K562 (cell line): Measurements from ENCODE around the gene FTO. TPM values are rescaled to one million over a fixed set of nuclear protein-coding genes. Genes with fewer than 3 reads are reported as not detected.

ENCODE experiments used
- ATAC-seq: fragments of 200-7000 bp; cut with Tn5 transposase; 3 replicates; pipeline ENCODE4 v1.9.1; 2020; ENCODE audit warnings: moderate library complexity
- BruUV-seq: library from RNA; stranded (reverse); fragments of 400-500 nt; replicated peaks from 2 replicates; lab custom pipeline; 2021; lab: Mats Ljungman, UMichigan
- CTCF ChIA-PET: fragments of 300-600 bp; formaldehyde crosslinking; extraction: SDS; loops from one replicate; lab custom pipeline; 2021; ENCODE audit warnings: low intra/inter-chr PET ratio; lab: Yijun Ruan, JAX
- POLR2A ChIA-PET: fragments of 300-600, 350-650 bp; sonication (Branson Sonifier 250); formaldehyde crosslinking; extraction: SDS; loops from one replicate; lab custom pipeline; 2021; ENCODE audit warnings: antibody characterized with exemption, inconsistent platforms; lab: Yijun Ruan, JAX
- DNase-seq, 4 experiments: peaks; one replicate each; pipeline versions ENCODE4 v3.0.0 to v3.0.0-alpha.2; 2011 to 2018; ENCODE audit warnings: low spot score in 3 of 4, mixed read lengths in 3 of 4; ENCODE audit errors: extremely low read depth in 1 of 4
- FAIRE-seq: peaks from 2 replicates; lab custom pipeline; 2011; peaks lifted over from hg19 to GRCh38; lab: Jason Lieb, UNC
- H2AFZ ChIP-seq: 2 replicates; pipeline ENCODE4 v1.6.0; 2011; ENCODE audit warnings: low read depth, low read length, control low read depth, inconsistent platforms
- H3K27ac ChIP-seq: fragments of 200-600 bp; 3 replicates; pipeline ENCODE4 v1.8.0; 2011; ENCODE audit warnings: low read depth, mild to moderate bottlenecking, control low read depth, inconsistent platforms, low read length, moderate library complexity, mixed read lengths; ENCODE audit errors: extremely low read depth
- H3K27me3 ChIP-seq, 2 experiments: fragments of 300-600 bp in 1 of 2; 2 replicates in 1 of 2; 3 replicates in 1 of 2; pipeline versions ENCODE4 v1.6.0 to v1.8.0; 2011; ENCODE audit warnings: inconsistent platforms in 2 of 2, low read length in 2 of 2, mild to moderate bottlenecking in 1 of 2, mixed read lengths in 1 of 2, moderate library complexity in 1 of 2; ENCODE audit not compliant: control insufficient read depth in 2 of 2, insufficient read depth in 2 of 2
- H3K36me3 ChIP-seq: fragments of 300-600 bp; 3 replicates; pipeline ENCODE4 v1.8.0; 2011; ENCODE audit warnings: mild to moderate bottlenecking, low read length, inconsistent platforms; ENCODE audit not compliant: control insufficient read depth, insufficient read depth
- H3K4me1 ChIP-seq, 2 experiments: fragments of 200-600 bp in 1 of 2; replicated peaks in 1 of 2; 2 replicates in 1 of 2; 3 replicates in 1 of 2; pipeline versions ENCODE4 v1.5.1 to v1.8.0; 2011; ENCODE audit warnings: inconsistent platforms in 2 of 2, low read length in 2 of 2, mild to moderate bottlenecking in 1 of 2, mixed read lengths in 1 of 2, moderate library complexity in 1 of 2; ENCODE audit not compliant: control insufficient read depth in 2 of 2, insufficient read depth in 2 of 2
- H3K4me2 ChIP-seq: 2 replicates; pipeline ENCODE4 v1.6.1; 2011; ENCODE audit warnings: low read length, control low read depth, inconsistent platforms, mixed read lengths; ENCODE audit not compliant: insufficient read depth
- H3K4me3 ChIP-seq: fragments of 200-600 bp; sonication (generic), shearing (Covaris generic); 2 replicates; pipeline ENCODE4 v1.5.1; 2016; ENCODE audit warnings: control low read depth, inconsistent platforms
- H3K79me2 ChIP-seq: fragments of 200-600 bp; 3 replicates; pipeline ENCODE4 v1.8.0; 2011; ENCODE audit warnings: low read length, inconsistent platforms; ENCODE audit not compliant: control insufficient read depth, insufficient read depth
- H3K9ac ChIP-seq, 2 experiments: 2 replicates each; pipeline versions ENCODE4 v1.6.0 to v1.6.1; 2011; ENCODE audit warnings: low read depth in 2 of 2, low read length in 2 of 2, control low read depth in 1 of 2, inconsistent platforms in 1 of 2, mild to moderate bottlenecking in 1 of 2, mixed read lengths in 1 of 2; ENCODE audit not compliant: insufficient read depth in 1 of 2
- H3K9me1 ChIP-seq: one replicate; pipeline ENCODE4 v1.6.0; 2011; ENCODE audit warnings: inconsistent platforms, mild to moderate bottlenecking, low read length, moderate library complexity; ENCODE audit not compliant: control insufficient read depth, insufficient read depth
- H3K9me3 ChIP-seq: replicated peaks from 2 replicates; pipeline ENCODE4 v1.5.1; 2011; ENCODE audit warnings: low read depth, low read length, inconsistent platforms; ENCODE audit not compliant: control insufficient read depth, insufficient read depth
- H4K20me1 ChIP-seq: replicated peaks from 2 replicates; pipeline ENCODE4 v1.6.1; 2011; ENCODE audit warnings: low read length, inconsistent platforms, mixed read lengths; ENCODE audit not compliant: control insufficient read depth, insufficient read depth
- ATF7 ChIP-seq: fragments of 450-650 bp; IDR thresholded peaks from 2 replicates; pipeline ENCODE4 v1.7.1; 2014; ENCODE audit warnings: mild to moderate bottlenecking, moderate library complexity
- CTCF ChIP-seq, 3 experiments: IDR thresholded peaks in 2 of 3; conservative IDR thresholded peaks in 1 of 3; 2 replicates each; pipeline ENCODE4 v1.5.1; 2011 to 2012; ENCODE audit warnings: low read length in 3 of 3, mild to moderate bottlenecking in 3 of 3, control low read depth in 2 of 3, improper control_type of control experiment in 1 of 3, inconsistent platforms in 1 of 3, low read depth in 1 of 3, mixed read lengths in 1 of 3, moderate library complexity in 1 of 3; ENCODE audit not compliant: insufficient read depth in 2 of 3
- HDAC2 ChIP-seq: fragments of 450-650 bp; IDR thresholded peaks from 2 replicates; pipeline ENCODE4 v1.6.1; 2016; ENCODE audit warnings: mild to moderate bottlenecking
- HOXB6 ChIP-seq: fragments of 250-450 bp; sonication (Bioruptor Pico); IDR thresholded peaks from 2 replicates; pipeline ENCODE4 v1.5.1; 2022; ENCODE audit warnings: mild to moderate bottlenecking, borderline replicate concordance
- ILK ChIP-seq: fragments of 450-650 bp; IDR thresholded peaks from 2 replicates; pipeline ENCODE4 v1.6.1; 2016; ENCODE audit warnings: missing genetic modification characterization, low read depth, mild to moderate bottlenecking, missing compliant biosample characterization, moderate library complexity, borderline replicate concordance
- REST ChIP-seq, 2 experiments: fragments of 450-650 bp; formaldehyde crosslinking in 1 of 2; IDR thresholded peaks; 2 replicates each; pipeline versions ENCODE4 v1.4.0 to v1.6.1; 2014 to 2020; ENCODE audit warnings: mild to moderate bottlenecking in 2 of 2, borderline replicate concordance in 1 of 2, low read depth in 1 of 2
- RFX1 ChIP-seq: fragments of 450-650 bp; IDR thresholded peaks from 2 replicates; pipeline ENCODE4 v1.6.1; 2016; ENCODE audit warnings: mild to moderate bottlenecking, moderate library complexity
- SMC3 ChIP-seq: conservative IDR thresholded peaks from 2 replicates; pipeline ENCODE4 v1.6.1; 2011; ENCODE audit warnings: low read depth, low read length, improper control_type of control experiment; ENCODE audit not compliant: insufficient read depth
- TCF3 ChIP-seq: sonication (generic); formaldehyde crosslinking; IDR thresholded peaks from 2 replicates; pipeline ENCODE4 v1.4.0; 2020; ENCODE audit warnings: mild to moderate bottlenecking, missing genetic modification reagents
- ZNF436 ChIP-seq: fragments of 250-450, 450-650 bp; sonication (Bioruptor Pico); formaldehyde crosslinking; IDR thresholded peaks from 2 replicates; pipeline ENCODE4 v1.7.0; 2020; ENCODE audit warnings: mild to moderate bottlenecking
- WGBS: fragments of 100-300 bp; shearing (Covaris generic); methylation state at CpG from one replicate; pipeline ENCODE4 v1.1.6; 2016; ENCODE audit warnings: low coverage, mixed read lengths; ENCODE audit not compliant: insufficient coverage; ENCODE audit errors: missing lambda C conversion rate; 5-methylcytosine and 5-hydroxymethylcytosine counted together
- in situ Hi-C: fragments of 300-500 bp; cut with MboI; formaldehyde crosslinking; loops from 4 replicates; pipeline ENCODE4 v1.15.0; 2018; ENCODE audit warnings: inconsistent platforms, mixed read lengths
- intact Hi-C: fragments of 100-400 bp; cut with micrococcal nuclease; formaldehyde crosslinking; loops from 2 replicates; pipeline ENCODE4 v1.14.2; 2022
- polyA plus RNA-seq, 8 experiments: library from polyadenylated mRNA; depleted of rRNA in 4 of 8; stranded (reverse) in 5 of 8; unstranded in 3 of 8; fragments of >200 nt; fragmentation: Nextera tagmentation in 2 of 8; fragmentation: Illumina TruSeq in 1 of 8; extraction: Ambion mirVana in 2 of 8; extraction: Trizol in 1 of 8; gene quantifications; 2 replicates each; pipeline versions ENCODE4 v1.2.1 to v1.2.3, GENCODE V29; 2011 to 2014; ENCODE audit warnings: inconsistent platforms in 1 of 8, missing spikeins in 1 of 8
- total RNA-seq, 7 experiments: library from RNA; depleted of rRNA in 6 of 7; stranded (reverse); fragments of >200 nt in 6 of 7; fragmentation: Illumina TruSeq in 2 of 7; extraction: Trizol in 2 of 7; gene quantifications; 2 replicates each; pipeline versions ENCODE4 v1.2.1 to v1.2.3, GENCODE V29; 2011 to 2021; ENCODE audit warnings: low replicate concordance in 1 of 7
- TF ChIP-seq, protein P1 (sequence below): fragments of 450-650 bp; formaldehyde crosslinking; IDR thresholded peaks from 2 replicates; pipeline ENCODE4 v1.4.0; 2020; ENCODE audit warnings: mild to moderate bottlenecking, moderate library complexity

Gene FTO
- total and polyA plus RNA-seq, 9 of the 15 experiments (the other 6 are each of a cell fraction or from before 2014, with no cell fraction given): 11.3 to 27.7 (median 25.5) TPM

DNA sequence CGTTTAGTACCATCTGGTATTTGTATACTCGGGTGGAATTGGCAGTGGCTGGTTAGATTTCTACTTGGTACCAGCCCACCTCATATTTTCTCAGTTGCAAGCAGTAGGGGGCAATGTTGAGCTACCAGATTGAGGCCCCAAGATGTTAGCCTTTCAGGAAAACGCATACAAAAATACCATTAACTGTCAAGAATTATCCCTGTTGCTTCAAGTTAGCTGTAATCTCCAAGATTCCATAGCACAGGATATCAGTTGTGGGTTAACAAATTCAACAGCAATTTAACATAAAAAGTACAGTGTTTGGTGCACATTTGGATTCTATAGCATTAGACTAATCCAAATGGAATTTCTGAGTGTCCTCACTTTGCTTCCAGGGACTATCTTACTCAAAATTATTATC is 188.2 kb downstream of the FTO start:
- no peaks in the 10 kb centered on the region for H3K79me2 ChIP-seq
- ChIA-PET POLR2A (interaction anchor here (0.6 kb wide), 1 partner anchor 580 kb away, joined by 3 read pairs; no protein-coding TSS in a partner anchor), CTCF (no interaction called here)
- no peaks in the 10 kb centered on the region for H4K20me1 ChIP-seq
- WGBS: 6% methylated on average over 3 of the region's 3 CpGs
- in situ Hi-C loops: no loop called here
- no peak overlapping the region for H3K4me2 ChIP-seq
- no peaks in the 10 kb centered on the region for H3K36me3 ChIP-seq
- FAIRE-seq (no peak), ATAC-seq (peak; percentile 86), DNase-seq (peak; percentile 41 to 66 (median 46))
- H3K27me3 ChIP-seq: no peaks in the 10 kb centered on the region
- intact Hi-C loops: loop anchor here (2.0 kb wide), 1 partner anchor 119 kb away; no protein-coding TSS in a partner anchor
- H3K4me1 ChIP-seq: no peaks in the 10 kb centered on the region
- H3K9me1 ChIP-seq: no peaks in the 10 kb centered on the region
- no peak overlapping the region for H3K4me3 ChIP-seq
- H3K27ac ChIP-seq: no peak overlapping the region
- H3K9me3 ChIP-seq: no peaks in the 10 kb centered on the region
- no peak overlapping the region for H2AFZ ChIP-seq
- BruUV-seq: no TSS peak
- H3K9ac ChIP-seq: no peak overlapping the region
- TF ChIP-seq RFX1: no peak
- TF ChIP-seq ATF7: no peak
- no peak for TF ChIP-seq ILK (tag)
- TF ChIP-seq TCF3 (CRISPR knock-in tag): no peak
- TF ChIP-seq REST (IDR thresholded peaks at IDR 0.05; ENCODE audit: borderline replicate concordance): peak; percentile 31; the same call in 1 of the 2 replicates
- TF ChIP-seq REST (CRISPR knock-in tag; IDR thresholded peaks at IDR 0.05; ENCODE audit: low read depth): no peak
- no peak for TF ChIP-seq HDAC2
- TF ChIP-seq, protein P1, sequence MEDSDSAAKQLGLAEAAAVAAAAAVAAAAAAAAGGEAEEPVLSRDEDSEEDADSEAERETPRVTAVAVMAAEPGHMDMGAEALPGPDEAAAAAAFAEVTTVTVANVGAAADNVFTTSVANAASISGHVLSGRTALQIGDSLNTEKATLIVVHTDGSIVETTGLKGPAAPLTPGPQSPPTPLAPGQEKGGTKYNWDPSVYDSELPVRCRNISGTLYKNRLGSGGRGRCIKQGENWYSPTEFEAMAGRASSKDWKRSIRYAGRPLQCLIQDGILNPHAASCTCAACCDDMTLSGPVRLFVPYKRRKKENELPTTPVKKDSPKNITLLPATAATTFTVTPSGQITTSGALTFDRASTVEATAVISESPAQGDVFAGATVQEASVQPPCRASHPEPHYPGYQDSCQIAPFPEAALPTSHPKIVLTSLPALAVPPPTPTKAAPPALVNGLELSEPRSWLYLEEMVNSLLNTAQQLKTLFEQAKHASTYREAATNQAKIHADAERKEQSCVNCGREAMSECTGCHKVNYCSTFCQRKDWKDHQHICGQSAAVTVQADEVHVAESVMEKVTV (CRISPR knock-in tag): peak; percentile 50; the same call in 1 of the 2 replicates
- peak; percentile 33; the same call in 1 of the 2 replicates for TF ChIP-seq SMC3
- peak; percentile 43 to 64 (median 59); a peak in 5 of 6 replicates for TF ChIP-seq CTCF (IDR thresholded peaks at IDR 0.05 in 2 of 3, conservative IDR thresholded peaks at IDR 0.05 in 1 of 3; ENCODE audit: insufficient read depth in 2 of 3, low read depth in 1 of 3, low read length in 3 of 3)
- no peak for TF ChIP-seq ZNF436 (CRISPR knock-in tag)
- TF ChIP-seq HOXB6 (CRISPR knock-in tag): no peak
